HepG2 (cell line): ENCODE results near the gene SPATA25. TPM values are rescaled to one million over a fixed set of nuclear protein-coding genes. Genes with fewer than 3 reads are reported as not detected.

Experiments
- CEBPG ChIP-seq: IDR thresholded peaks from 2 replicates; pipeline ENCODE4 v1.6.1; 2016
- CSRNP2 ChIP-seq: sonication (generic); formaldehyde crosslinking; conservative IDR thresholded peaks from 2 replicates; pipeline ENCODE4 v1.8.0; 2022; ENCODE audit warnings: low read depth, missing genetic modification reagents
- GATA4 ChIP-seq: sonication (generic); IDR thresholded peaks from 2 replicates; pipeline ENCODE4 v1.6.1; 2016; ENCODE audit warnings: antibody characterized with exemption, low read depth, borderline replicate concordance
- IRF1 ChIP-seq: sonication (generic); formaldehyde crosslinking; IDR thresholded peaks from 2 replicates; pipeline ENCODE4 v1.4.0; 2020; ENCODE audit warnings: low read depth, mild to moderate bottlenecking, missing genetic modification reagents
- PCBP2 ChIP-seq: fragments of 200-400 bp; formaldehyde crosslinking; optimal IDR thresholded peaks from 2 replicates; pipeline ENCODE3; 2018; ENCODE audit warnings: low read length, low read depth; ENCODE audit not compliant: poor library complexity, severe bottlenecking
- PITX1 ChIP-seq: sonication (generic); formaldehyde crosslinking; IDR thresholded peaks from 2 replicates; pipeline ENCODE4 v1.5.1; 2020; ENCODE audit warnings: mild to moderate bottlenecking, missing genetic modification reagents
- POLR2AphosphoS5 ChIP-seq: IDR thresholded peaks from 2 replicates; pipeline ENCODE4 v1.6.1; 2012; ENCODE audit warnings: low read depth, low read length
- PRDM15 ChIP-seq: sonication (generic); formaldehyde crosslinking; IDR thresholded peaks from 2 replicates; pipeline ENCODE4 v1.4.0; 2020; ENCODE audit warnings: missing genetic modification reagents
- RAD51 ChIP-seq: fragments of 450-650 bp; IDR thresholded peaks from 2 replicates; pipeline ENCODE4 v1.6.1; 2016; ENCODE audit warnings: borderline replicate concordance
- RBAK ChIP-seq: sonication (generic); formaldehyde crosslinking; IDR thresholded peaks from 2 replicates; pipeline ENCODE4 v1.5.1; 2020; ENCODE audit warnings: mild to moderate bottlenecking, missing genetic modification reagents
- SMC3 ChIP-seq: IDR thresholded peaks from 2 replicates; pipeline ENCODE4 v1.6.1; 2011; ENCODE audit warnings: low read length, improper control_type of control experiment
- THAP9 ChIP-seq: sonication (generic); formaldehyde crosslinking; IDR thresholded peaks from 2 replicates; pipeline ENCODE4; 2020; ENCODE audit warnings: missing genetic modification reagents, mild to moderate bottlenecking, borderline replicate concordance
- XBP1 ChIP-seq: sonication (generic); formaldehyde crosslinking; IDR thresholded peaks from 2 replicates; pipeline ENCODE4 v1.5.0; 2020; ENCODE audit warnings: missing genetic modification reagents
- ZFY ChIP-seq: sonication (generic); formaldehyde crosslinking; IDR thresholded peaks from 2 replicates; pipeline ENCODE4 v1.4.0; 2020; ENCODE audit warnings: missing genetic modification reagents
- ZNF333 ChIP-seq: sonication (generic); formaldehyde crosslinking; IDR thresholded peaks from 2 replicates; pipeline ENCODE4 v1.4.0; 2020; ENCODE audit warnings: mild to moderate bottlenecking, missing genetic modification reagents, borderline replicate concordance
- ZNF567 ChIP-seq: sonication (generic); formaldehyde crosslinking; IDR thresholded peaks from 2 replicates; pipeline ENCODE4 v1.8.1; 2023; ENCODE audit warnings: mild to moderate bottlenecking, missing genetic modification reagents, borderline replicate concordance
- ZNF615 ChIP-seq: sonication (generic); formaldehyde crosslinking; IDR thresholded peaks from 2 replicates; pipeline ENCODE4 v1.5.0; 2020; ENCODE audit warnings: mild to moderate bottlenecking, missing genetic modification reagents, borderline replicate concordance
- ZNF737 ChIP-seq: sonication (generic); formaldehyde crosslinking; IDR thresholded peaks from 2 replicates; pipeline ENCODE4 v1.5.0; 2020; ENCODE audit warnings: missing genetic modification reagents, mild to moderate bottlenecking, borderline replicate concordance
- polyA plus RNA-seq, 8 experiments: library from polyadenylated mRNA; depleted of rRNA in 3 of 8; stranded (reverse) in 7 of 8; unstranded in 1 of 8; fragments of >200 nt; fragmentation: Illumina TruSeq in 4 of 8; extraction: Trizol in 4 of 8; gene quantifications; 2 replicates each; pipeline versions ENCODE4 v1.2.1 to v1.2.3, GENCODE V29; 2011 to 2016; ENCODE audit warnings: low read depth in 4 of 8, missing spikeins in 1 of 8, mixed read lengths in 1 of 8; ENCODE audit not compliant: insufficient read depth in 1 of 8
- total RNA-seq, 5 experiments: library from RNA; depleted of rRNA; stranded (reverse); fragments of >200 nt; fragmentation: Illumina TruSeq; extraction: Trizol; gene quantifications; 2 replicates each; pipeline ENCODE4 v1.2.3, GENCODE V29; 2016; ENCODE audit warnings: low read depth in 1 of 5
- TF ChIP-seq, protein P1 (sequence below): sonication (generic); formaldehyde crosslinking; IDR thresholded peaks from 2 replicates; pipeline ENCODE4 v1.5.1; 2020; ENCODE audit warnings: missing genetic modification reagents, mild to moderate bottlenecking, borderline replicate concordance

SPATA25 gene
- total and polyA plus RNA-seq, 2 of the 13 experiments (the other 11 are each of a cell fraction or from before 2014, with no cell fraction given): 4.8 to 7.6 TPM

- TF ChIP-seq ZNF567 (no peak), PITX1 (CRISPR knock-in tag) (peak; percentile 78; the same call in 1 of the 2 replicates), PCBP2 (no peak), PRDM15 (CRISPR knock-in tag) (no peak), POLR2AphosphoS5 (no peak), ZFY (CRISPR knock-in tag) (no peak), ZNF737 (CRISPR knock-in tag) (no peak), IRF1 (CRISPR knock-in tag) (no peak), RAD51 (no peak), CSRNP2 (no peak), SMC3 (no peak), ZNF615 (CRISPR knock-in tag) (no peak), RBAK (CRISPR knock-in tag) (no peak), ZNF333 (CRISPR knock-in tag) (no peak), GATA4 (no peak), CEBPG (CRISPR knock-in tag) (peak; percentile 57; the same call in 1 of the 2 replicates), XBP1 (CRISPR knock-in tag) (no peak), THAP9 (CRISPR knock-in tag) (no peak)
- TF ChIP-seq, protein P1, sequence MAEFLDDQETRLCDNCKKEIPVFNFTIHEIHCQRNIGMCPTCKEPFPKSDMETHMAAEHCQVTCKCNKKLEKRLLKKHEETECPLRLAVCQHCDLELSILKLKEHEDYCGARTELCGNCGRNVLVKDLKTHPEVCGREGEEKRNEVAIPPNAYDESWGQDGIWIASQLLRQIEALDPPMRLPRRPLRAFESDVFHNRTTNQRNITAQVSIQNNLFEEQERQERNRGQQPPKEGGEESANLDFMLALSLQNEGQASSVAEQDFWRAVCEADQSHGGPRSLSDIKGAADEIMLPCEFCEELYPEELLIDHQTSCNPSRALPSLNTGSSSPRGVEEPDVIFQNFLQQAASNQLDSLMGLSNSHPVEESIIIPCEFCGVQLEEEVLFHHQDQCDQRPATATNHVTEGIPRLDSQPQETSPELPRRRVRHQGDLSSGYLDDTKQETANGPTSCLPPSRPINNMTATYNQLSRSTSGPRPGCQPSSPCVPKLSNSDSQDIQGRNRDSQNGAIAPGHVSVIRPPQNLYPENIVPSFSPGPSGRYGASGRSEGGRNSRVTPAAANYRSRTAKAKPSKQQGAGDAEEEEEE (CRISPR knock-in tag): no peak
These were observed 38.5 kb upstream of the SPATA25 start (continued) for GRCh38 chr20:45925821-45926506.
